ENCODE results near the gene GARS1.

GRCh38 chr7:30575910-30576309 is 18.8 kb upstream of the GARS1 start:
- no peak for TF ChIP-seq TEAD4 (IDR thresholded peaks at IDR 0.05)
- no peak for TF ChIP-seq YY1 (IDR thresholded peaks at IDR 0.05; ENCODE audit: low read depth)
- TF ChIP-seq EGR1 (IDR thresholded peaks at IDR 0.05) = no peak
- TF ChIP-seq TAF1 (IDR thresholded peaks at IDR 0.05; ENCODE audit: low read depth) = no peak
- TF ChIP-seq, protein P1, sequence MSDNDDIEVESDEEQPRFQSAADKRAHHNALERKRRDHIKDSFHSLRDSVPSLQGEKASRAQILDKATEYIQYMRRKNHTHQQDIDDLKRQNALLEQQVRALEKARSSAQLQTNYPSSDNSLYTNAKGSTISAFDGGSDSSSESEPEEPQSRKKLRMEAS (IDR thresholded peaks at IDR 0.05) = no peak
- no peak for TF ChIP-seq ZBTB7A (IDR thresholded peaks at IDR 0.05; ENCODE audit: low read depth)
- TF ChIP-seq EP300 (IDR thresholded peaks at IDR 0.05; ENCODE audit: borderline replicate concordance) = no peak
- no peak for TF ChIP-seq TCF12 (IDR thresholded peaks at IDR 0.05; ENCODE audit: low read depth)
- TF ChIP-seq REST (IDR thresholded peaks at IDR 0.05; ENCODE audit: low read depth) = no peak
- TF ChIP-seq CEBPB (IDR thresholded peaks at IDR 0.05) = no peak
- TF ChIP-seq USF1 (IDR thresholded peaks at IDR 0.05) = no peak
- TF ChIP-seq NFIC (IDR thresholded peaks at IDR 0.05) = no peak
